ENCODE data around the gene TRAPPC12. TPM values are rescaled to one million over a fixed set of nuclear protein-coding genes. Genes with fewer than 3 reads are reported as not detected.
"Not testable (repeated sequence)": the region's sequence is repeated elsewhere in the genome, so short reads cannot be mapped to it uniquely, and the experiment has no call there.

Gene TRAPPC12
- total RNA-seq, 2 donors from 2014 or later: 85.4 to 86.0 TPM

DNA sequence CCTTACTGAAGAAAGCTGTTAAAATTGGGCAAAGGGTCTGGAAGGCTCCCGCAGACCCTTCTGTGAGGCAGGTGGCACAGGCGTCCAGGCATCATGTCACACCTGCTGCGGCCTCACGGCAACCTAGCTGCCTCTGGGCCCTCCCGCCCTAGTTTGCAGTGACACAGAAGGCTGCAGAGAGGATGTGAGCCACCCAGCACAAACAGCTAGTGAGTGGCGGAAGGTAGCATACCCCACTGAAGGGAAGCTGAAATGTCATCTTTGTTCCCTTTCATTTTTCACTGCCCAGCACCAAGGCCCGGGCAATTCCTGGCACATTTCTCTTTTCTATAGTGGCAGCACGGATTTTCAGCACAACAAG lies 53.8 kb downstream of the TRAPPC12 start:
- no peak overlapping the region for H3K4me3 Mint-ChIP-seq
- no peaks in the 10 kb centered on the region for H3K4me1 Mint-ChIP-seq (ENCODE audit: low read depth)
- H3K27me3 Mint-ChIP-seq (ENCODE audit: low read depth): no peaks in the 10 kb centered on the region
- no peak overlapping the region for H3K27ac Mint-ChIP-seq
- ATAC-seq (replicated peaks in 1 of 2) (no peak), DNase-seq (no peak)
- peaks cover 2 to 6% of the 10 kb centered on the region in 2 donors for H3K36me3 Mint-ChIP-seq (ENCODE audit: insufficient read depth in 2 of 2)
- H3K9me3 Mint-ChIP-seq: no peaks in the 10 kb centered on the region

DNA sequence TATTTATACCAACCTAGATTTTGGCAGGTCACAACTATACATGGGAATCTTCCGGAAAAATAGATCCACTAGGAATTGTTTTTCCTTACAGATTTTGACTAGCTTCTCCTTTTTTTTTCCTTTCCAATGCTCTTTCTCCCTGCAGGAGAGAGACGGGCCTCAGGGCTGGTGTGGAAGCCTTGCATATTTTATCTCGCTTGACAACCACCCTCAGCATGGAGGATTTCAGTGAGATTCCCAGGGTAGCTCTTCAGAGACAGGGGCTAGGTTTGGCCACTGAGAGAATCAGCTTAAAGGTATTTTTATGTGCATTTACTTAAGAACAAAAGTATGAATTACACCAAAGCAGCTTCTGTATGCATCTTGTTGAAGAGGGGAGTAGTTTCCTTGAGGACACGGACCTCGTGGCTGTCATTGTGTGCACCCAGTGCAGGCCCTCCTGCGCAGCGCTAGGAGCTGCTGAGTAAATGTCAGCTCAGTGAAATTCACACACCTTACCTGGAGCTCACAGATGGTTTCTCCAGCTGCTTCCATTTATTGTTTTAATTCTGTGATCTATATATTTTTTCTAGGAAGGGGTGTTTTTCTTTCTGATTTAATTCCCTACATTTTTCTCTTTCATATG lies 54.4 kb downstream of the TRAPPC12 start:
- H3K4me3 Mint-ChIP-seq: no peak overlapping the region
- no peaks in the 10 kb centered on the region for H3K9me3 Mint-ChIP-seq
- H3K27ac Mint-ChIP-seq: no peak overlapping the region
- H3K27me3 Mint-ChIP-seq (ENCODE audit: low read depth): no peaks in the 10 kb centered on the region
- H3K4me1 Mint-ChIP-seq (ENCODE audit: low read depth): no peaks in the 10 kb centered on the region
- no peak for DNase-seq
- peaks cover 2 to 5% of the 10 kb centered on the region in 2 donors for H3K36me3 Mint-ChIP-seq (ENCODE audit: insufficient read depth in 2 of 2)
- ATAC-seq (replicated peaks in 1 of 2): no peak

- Mint-ChIP-seq H3K36me3 (ENCODE audit: insufficient read depth in 2 of 2) (peaks cover 2 to 3% of the 10 kb centered on the region in 2 donors), H3K4me3 (no peak overlapping the region), H3K27me3 (ENCODE audit: low read depth) (no peaks in the 10 kb centered on the region)
These were observed 55.2 kb downstream of the TRAPPC12 start for GRCh38 chr2:3434654-3435053.

DNA sequence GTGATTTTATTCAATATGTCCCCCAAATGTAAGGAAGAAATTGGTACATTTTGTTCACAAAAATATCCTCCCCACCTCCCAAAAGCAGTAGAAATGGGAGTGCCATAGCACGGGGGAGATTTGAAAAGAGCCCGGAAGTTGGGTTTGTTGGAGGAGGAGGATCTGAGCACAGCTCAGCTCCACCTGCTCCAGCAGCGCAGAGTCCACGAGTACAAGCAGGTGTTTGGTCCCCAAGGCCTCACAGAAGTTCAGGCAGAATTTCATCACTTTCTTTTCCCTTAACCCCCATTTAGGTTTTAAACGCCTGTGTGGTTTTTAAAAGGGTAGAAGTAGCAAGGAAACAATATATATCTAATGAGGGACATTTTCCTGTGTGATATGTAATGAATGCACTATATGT lies 56.0 kb downstream of the TRAPPC12 start:
- ATAC-seq (replicated peaks in 1 of 2): no peak
- Mint-ChIP-seq H3K36me3 (ENCODE audit: insufficient read depth in 2 of 2) (no peaks in the 10 kb centered on the region), H3K27me3 (ENCODE audit: low read depth) (no peaks in the 10 kb centered on the region), H3K9me3 (no peaks in the 10 kb centered on the region), H3K4me3 (no peak overlapping the region), H3K27ac (no peak overlapping the region), H3K4me1 (ENCODE audit: low read depth) (no peaks in the 10 kb centered on the region)
- DNase-seq: no peak

More at GRCh38 chr2:3434654-3435053, 55.2 kb downstream of the TRAPPC12 start:
- no peak overlapping the region for H3K27ac Mint-ChIP-seq
- ATAC-seq (replicated peaks in 1 of 2): no peak
- H3K9me3 Mint-ChIP-seq: no peaks in the 10 kb centered on the region
- no peaks in the 10 kb centered on the region for H3K4me1 Mint-ChIP-seq (ENCODE audit: low read depth)
- DNase-seq: no peak

- no peak for DNase-seq
- ATAC-seq (replicated peaks in 1 of 2): no peak
- Mint-ChIP-seq H3K9me3 (no peaks in the 10 kb centered on the region), H3K36me3 (ENCODE audit: insufficient read depth in 2 of 2) (peaks cover 0 to 5% of the 10 kb centered on the region in 2 donors), H3K4me1 (ENCODE audit: low read depth) (no peaks in the 10 kb centered on the region), H3K4me3 (no peak overlapping the region), H3K27me3 (ENCODE audit: low read depth) (no peaks in the 10 kb centered on the region), H3K27ac (peak overlapping the region; percentile 2)
These were observed 61.0 kb downstream of the TRAPPC12 start for GRCh38 chr2:3440477-3440876.

GRCh38 chr2:3441465-3441864 lies 62.0 kb downstream of the TRAPPC12 start:
- DNase-seq (no peak), ATAC-seq (replicated peaks in 1 of 2) (no peak)
- H3K4me3 Mint-ChIP-seq: no peak overlapping the region
- peaks cover 0 to 10% of the 10 kb centered on the region in 2 donors for H3K36me3 Mint-ChIP-seq (ENCODE audit: insufficient read depth in 2 of 2)
- no peak overlapping the region for H3K27ac Mint-ChIP-seq
- H3K9me3 Mint-ChIP-seq: no peaks in the 10 kb centered on the region
- H3K27me3 Mint-ChIP-seq (ENCODE audit: low read depth): no peaks in the 10 kb centered on the region
- H3K4me1 Mint-ChIP-seq (ENCODE audit: low read depth): no peaks in the 10 kb centered on the region

DNA sequence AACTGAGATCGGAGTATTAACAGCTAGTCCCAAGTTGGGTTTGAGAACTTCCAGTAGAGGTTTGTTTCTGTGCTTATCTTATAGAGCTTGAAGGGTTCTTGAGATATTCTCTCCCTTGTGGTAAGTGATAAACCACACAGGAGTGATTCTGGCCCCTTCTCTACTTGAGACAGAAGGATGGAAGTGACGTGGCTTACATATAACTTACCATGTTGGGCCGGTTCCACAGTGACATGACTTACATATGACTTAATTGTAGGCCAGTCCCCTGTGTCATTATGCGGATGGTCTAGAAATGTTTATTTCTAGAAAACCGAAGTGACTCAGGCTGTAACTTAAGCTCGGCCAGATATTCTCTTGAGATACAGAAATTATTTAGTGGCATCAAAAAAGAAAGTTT lies 62.7 kb downstream of the TRAPPC12 start:
- no peaks in the 10 kb centered on the region for H3K4me1 Mint-ChIP-seq (ENCODE audit: low read depth)
- ATAC-seq (replicated peaks in 1 of 2) (peak in 1 of 2 donors; percentile 61), DNase-seq (no peak)
- H3K27me3 Mint-ChIP-seq (ENCODE audit: low read depth): no peaks in the 10 kb centered on the region
- no peak overlapping the region for H3K4me3 Mint-ChIP-seq
- H3K27ac Mint-ChIP-seq: no peak overlapping the region
- peaks cover 0 to 11% of the 10 kb centered on the region in 2 donors for H3K36me3 Mint-ChIP-seq (ENCODE audit: insufficient read depth in 2 of 2)
- H3K9me3 Mint-ChIP-seq: no peaks in the 10 kb centered on the region

- Mint-ChIP-seq H3K27me3 (ENCODE audit: low read depth) (no peaks in the 10 kb centered on the region), H3K27ac (no peak overlapping the region), H3K4me3 (no peak overlapping the region), H3K36me3 (ENCODE audit: insufficient read depth in 2 of 2) (peaks cover 0 to 12% of the 10 kb centered on the region in 2 donors), H3K9me3 (no peaks in the 10 kb centered on the region), H3K4me1 (ENCODE audit: low read depth) (no peaks in the 10 kb centered on the region)
- DNase-seq (no peak), ATAC-seq (replicated peaks in 1 of 2) (no peak)
These were observed 63.6 kb downstream of the TRAPPC12 start for GRCh38 chr2:3443083-3443482.

DNA sequence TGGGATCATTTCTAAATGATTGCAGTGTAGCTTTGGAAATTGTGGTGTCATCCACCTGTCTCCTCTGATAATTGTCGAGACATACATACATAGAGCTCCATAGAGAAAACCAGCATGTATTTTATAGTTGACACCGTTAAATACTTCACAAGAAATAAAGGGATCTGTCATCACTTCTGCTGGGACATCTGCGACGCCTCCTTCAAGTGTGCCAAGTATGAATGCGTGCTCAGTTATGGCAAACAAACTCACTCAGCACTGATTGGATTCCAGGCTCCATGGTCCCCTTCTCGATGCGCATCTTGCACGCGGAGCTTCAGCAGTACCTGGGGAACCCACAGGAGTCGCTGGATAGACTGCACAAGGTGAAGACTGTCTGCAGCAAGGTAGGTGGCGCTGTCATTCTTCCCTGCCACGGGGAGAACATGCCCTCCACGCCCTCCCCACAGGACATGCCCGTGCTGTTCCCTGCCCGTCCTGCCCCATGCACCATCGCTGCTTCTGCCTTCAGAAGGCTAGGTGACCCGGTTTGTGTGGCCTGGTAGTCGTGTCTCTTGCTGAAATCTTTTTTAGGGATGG lies 64.1 kb downstream of the TRAPPC12 start:
- Mint-ChIP-seq H3K4me1 (ENCODE audit: low read depth) (no peaks in the 10 kb centered on the region), H3K27ac (no peak overlapping the region), H3K27me3 (ENCODE audit: low read depth) (no peaks in the 10 kb centered on the region), H3K36me3 (ENCODE audit: insufficient read depth in 2 of 2) (peaks cover 0 to 12% of the 10 kb centered on the region in 2 donors), H3K4me3 (no peak overlapping the region), H3K9me3 (no peaks in the 10 kb centered on the region)
- ATAC-seq (replicated peaks in 1 of 2) (no peak), DNase-seq (no peak)

DNA sequence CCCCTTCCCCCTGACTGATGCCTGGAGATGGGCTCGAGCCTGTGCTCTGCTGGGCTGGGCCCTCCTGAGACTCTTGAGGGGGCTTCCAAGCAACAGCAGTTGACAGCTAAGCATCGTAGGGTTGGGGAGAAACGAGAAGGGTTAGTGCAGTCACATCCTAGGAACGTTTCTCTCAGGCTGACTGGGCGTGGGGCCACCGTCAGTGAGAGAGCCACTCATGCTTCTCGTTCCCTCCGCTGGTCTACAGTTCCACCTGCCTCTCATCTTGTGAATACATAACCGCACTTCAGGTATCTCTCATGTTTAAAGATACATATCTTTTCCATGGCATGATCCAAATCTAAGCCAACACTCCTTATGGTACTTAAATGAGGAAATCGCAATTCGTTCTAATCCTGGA lies 66.4 kb downstream of the TRAPPC12 start:
- peaks cover 0 to 12% of the 10 kb centered on the region in 2 donors for H3K36me3 Mint-ChIP-seq (ENCODE audit: insufficient read depth in 2 of 2)
- H3K9me3 Mint-ChIP-seq: no peaks in the 10 kb centered on the region
- no peak overlapping the region for H3K27ac Mint-ChIP-seq
- no peak for DNase-seq
- no peak overlapping the region for H3K4me3 Mint-ChIP-seq
- no peaks in the 10 kb centered on the region for H3K27me3 Mint-ChIP-seq (ENCODE audit: low read depth)
- ATAC-seq (replicated peaks in 1 of 2): no peak
- no peaks in the 10 kb centered on the region for H3K4me1 Mint-ChIP-seq (ENCODE audit: low read depth)

DNA sequence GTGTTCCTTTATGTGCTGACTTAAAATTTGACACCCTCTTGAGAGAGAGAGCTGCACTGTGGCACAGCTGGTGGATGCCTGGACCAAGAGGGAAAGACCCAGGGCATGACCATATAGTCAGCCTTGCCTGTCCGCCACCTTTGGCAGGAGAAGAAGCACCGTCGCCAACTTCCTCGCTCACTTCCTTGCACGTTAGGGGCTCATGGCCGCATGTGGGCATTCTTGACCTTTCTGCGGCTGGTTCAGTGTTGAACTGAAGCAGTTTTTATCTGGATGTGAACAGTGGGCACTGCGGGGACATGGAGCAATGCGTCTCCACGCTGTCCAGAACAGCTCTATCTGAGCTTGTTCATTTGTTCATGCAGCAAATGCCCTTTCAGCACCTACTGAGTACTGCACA lies 66.9 kb downstream of the TRAPPC12 start:
- no peak for DNase-seq
- ATAC-seq (replicated peaks in 1 of 2): no peak
- Mint-ChIP-seq H3K9me3 (no peaks in the 10 kb centered on the region), H3K4me3 (no peak overlapping the region), H3K4me1 (ENCODE audit: low read depth) (no peaks in the 10 kb centered on the region), H3K27ac (no peak overlapping the region), H3K36me3 (ENCODE audit: insufficient read depth in 2 of 2) (peaks cover 0 to 12% of the 10 kb centered on the region in 2 donors), H3K27me3 (ENCODE audit: low read depth) (no peaks in the 10 kb centered on the region)

GRCh38 chr2:3447186-3447585 lies 67.7 kb downstream of the TRAPPC12 start:
- H3K9me3 Mint-ChIP-seq; H3K27me3 Mint-ChIP-seq (ENCODE audit: low read depth); H3K27ac Mint-ChIP-seq; ATAC-seq (replicated peaks in 1 of 2); H3K4me3 Mint-ChIP-seq; H3K4me1 Mint-ChIP-seq (ENCODE audit: low read depth); DNase-seq: not testable (repeated sequence)
- peaks cover 0 to 10% of the 10 kb centered on the region in 2 donors for H3K36me3 Mint-ChIP-seq (ENCODE audit: insufficient read depth in 2 of 2)

DNA sequence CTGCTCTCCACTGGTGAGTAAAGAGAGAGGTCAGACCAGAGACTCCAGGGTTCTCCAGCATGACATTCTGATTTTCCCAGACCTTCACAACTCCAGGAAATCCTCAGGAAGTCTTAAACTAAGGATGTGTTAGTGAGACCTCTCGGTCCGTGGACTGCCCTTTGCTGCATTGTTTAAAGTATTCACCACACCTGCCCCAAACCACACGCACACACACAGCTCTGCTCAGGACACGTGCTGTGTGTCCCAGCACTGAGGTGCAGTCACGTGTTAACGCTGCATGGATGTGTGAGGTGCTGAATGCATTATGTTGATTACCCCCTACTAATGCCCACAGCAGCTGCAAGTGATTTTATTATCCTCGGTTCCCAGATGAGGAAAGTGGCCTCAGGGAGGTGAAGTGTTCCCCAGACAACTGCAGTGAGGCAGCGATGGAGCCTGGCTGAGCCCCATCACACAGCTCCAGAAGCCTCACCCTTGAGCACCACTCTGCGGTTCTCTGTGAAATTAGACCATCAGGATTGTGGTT lies 68.4 kb downstream of the TRAPPC12 start:
- H3K27me3 Mint-ChIP-seq (ENCODE audit: low read depth): no peaks in the 10 kb centered on the region
- peaks cover 0 to 10% of the 10 kb centered on the region in 2 donors for H3K36me3 Mint-ChIP-seq (ENCODE audit: insufficient read depth in 2 of 2)
- no peak overlapping the region for H3K4me3 Mint-ChIP-seq
- DNase-seq: no peak
- ATAC-seq (replicated peaks in 1 of 2): no peak
- H3K4me1 Mint-ChIP-seq (ENCODE audit: low read depth): no peaks in the 10 kb centered on the region
- no peaks in the 10 kb centered on the region for H3K9me3 Mint-ChIP-seq
- H3K27ac Mint-ChIP-seq: no peak overlapping the region

DNA sequence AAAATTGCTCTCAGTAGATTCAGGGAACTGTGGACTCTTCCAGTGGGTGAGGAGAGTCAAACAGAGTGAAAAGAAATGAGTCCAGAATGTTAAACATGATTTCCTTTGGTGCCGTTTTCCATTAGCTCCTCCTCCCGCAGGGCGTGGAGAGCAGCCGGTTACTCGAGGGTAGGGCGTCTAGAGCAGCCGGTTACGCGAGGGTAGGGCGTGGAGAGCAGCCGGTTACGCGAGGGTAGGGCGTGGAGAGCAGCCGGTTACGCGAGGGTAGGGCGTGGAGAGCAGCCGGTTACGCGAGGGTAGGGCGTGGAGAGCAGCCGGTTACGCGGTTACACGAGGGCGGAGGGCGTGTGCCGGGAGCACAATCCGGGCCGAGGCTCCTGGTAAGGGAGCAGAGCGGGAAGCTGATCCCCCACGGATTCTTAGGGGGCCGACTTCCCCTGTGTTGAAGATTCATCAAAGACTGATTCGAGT lies 69.0 kb downstream of the TRAPPC12 start:
- peaks cover 0 to 10% of the 10 kb centered on the region in 2 donors for H3K36me3 Mint-ChIP-seq (ENCODE audit: insufficient read depth in 2 of 2)
- H3K27ac Mint-ChIP-seq; H3K9me3 Mint-ChIP-seq; H3K4me3 Mint-ChIP-seq; H3K4me1 Mint-ChIP-seq (ENCODE audit: low read depth); DNase-seq; ATAC-seq (replicated peaks in 1 of 2); H3K27me3 Mint-ChIP-seq (ENCODE audit: low read depth): not testable (repeated sequence)
